HG03571 (cell line): ENCODE results near the gene BOD1.

Experiments used
- ATAC-seq: cut with Tn5 transposase; IDR thresholded peaks from one replicate; pipeline ENCODE4 v1.9.1; 2021; ENCODE audit not compliant: unreplicated experiment

Gene BOD1

GRCh38 chr5:173578947-173579615 lies 37.4 kb downstream of the BOD1 start:
- no peak for ATAC-seq

GRCh38 chr5:173577817-173578216 lies 38.6 kb downstream of the BOD1 start:
- ATAC-seq = no peak

GRCh38 chr5:173577166-173577565 lies 39.3 kb downstream of the BOD1 start:
- ATAC-seq = no peak

GRCh38 chr5:173575985-173576384 lies 40.5 kb downstream of the BOD1 start:
- no peak for ATAC-seq

- no peak for ATAC-seq
These were observed 41.5 kb downstream of the BOD1 start for GRCh38 chr5:173574983-173575382.

- no peak for ATAC-seq
These were observed 43.1 kb downstream of the BOD1 start for GRCh38 chr5:173573126-173573960.

- ATAC-seq = no peak
These were observed 43.9 kb downstream of the BOD1 start for GRCh38 chr5:173572431-173573125.

- ATAC-seq = no peak
These were observed 45.9 kb downstream of the BOD1 start for GRCh38 chr5:173570321-173571090.

GRCh38 chr5:173568703-173569102 lies 47.7 kb downstream of the BOD1 start:
- no peak for ATAC-seq

GRCh38 chr5:173568128-173568527 lies 48.3 kb downstream of the BOD1 start:
- ATAC-seq = no peak

GRCh38 chr5:173567548-173567947 lies 48.9 kb downstream of the BOD1 start:
- no peak for ATAC-seq

- no peak for ATAC-seq
These were observed 50.9 kb downstream of the BOD1 start for GRCh38 chr5:173565491-173566072.

- ATAC-seq = no peak
These were observed 52.3 kb downstream of the BOD1 start for GRCh38 chr5:173564106-173564505.

GRCh38 chr5:173563246-173563645 lies 53.2 kb downstream of the BOD1 start:
- ATAC-seq = no peak

GRCh38 chr5:173562451-173562850 lies 54.0 kb downstream of the BOD1 start:
- ATAC-seq = no peak
